ENCODE data around the gene PRM2. TPM values are rescaled to one million over a fixed set of nuclear protein-coding genes. Genes with fewer than 3 reads are reported as not detected.
A peak's percentile ranks its signal among the peaks of the same experiment; 100 is the strongest.

The PRM2 gene
- total RNA-seq, 2 experiments from 2014 or later, result not detected

GRCh38 chr16:11254913-11255736, 21.2 kb downstream of the PRM2 start:
- ChIA-PET CTCF (interaction anchor here (0.7 to 6.8 kb wide), 29 partner anchors 8 to 301 kb away, joined by 3 to 118 read pairs (median 6); no protein-coding TSS in a partner anchor), POLR2A (interaction anchor here (0.7 to 7.4 kb wide), 38 partner anchors 8 to 488 kb away, joined by 3 to 129 read pairs (median 7); partner anchors contain the start of genes LITAF and TXNDC11)
- H3K4me3 Mint-ChIP-seq, result peak overlapping the region; percentile 98
- H3K27me3 Mint-ChIP-seq, result peaks cover 6% of the 10 kb centered on the region
- DNase-seq, result peak; percentile 65
- H3K27ac Mint-ChIP-seq, result peak overlapping the region; percentile 97
- H3K4me1 Mint-ChIP-seq (ENCODE audit: low read depth), result peaks cover 53% of the 10 kb centered on the region
- H3K36me3 Mint-ChIP-seq, result peaks cover 54% of the 10 kb centered on the region
- intact Hi-C loops (cut with micrococcal nuclease), result loop anchor here (5.0 kb wide), 1 partner anchor 78 kb away; no protein-coding TSS in a partner anchor
- H3K9me3 Mint-ChIP-seq, result no peaks in the 10 kb centered on the region

- H3K4me3 Mint-ChIP-seq, result peak overlapping the region; percentile 98
- ChIA-PET POLR2A (interaction anchor here (0.6 to 7.4 kb wide), 31 partner anchors 8 to 332 kb away, joined by 3 to 129 read pairs (median 10); partner anchors contain the start of gene LITAF), CTCF (interaction anchor here (0.6 to 6.8 kb wide), 18 partner anchors 8 to 288 kb away, joined by 3 to 118 read pairs (median 5); no protein-coding TSS in a partner anchor)
- peaks cover 53% of the 10 kb centered on the region for H3K4me1 Mint-ChIP-seq (ENCODE audit: low read depth)
- DNase-seq, result peak; percentile 27
- H3K36me3 Mint-ChIP-seq, result peaks cover 61% of the 10 kb centered on the region
- no peaks in the 10 kb centered on the region for H3K9me3 Mint-ChIP-seq
- H3K27ac Mint-ChIP-seq, result peak overlapping the region; percentile 97
- H3K27me3 Mint-ChIP-seq, result peaks cover 6% of the 10 kb centered on the region
- intact Hi-C loops (cut with micrococcal nuclease), result loop anchor here (1.0 to 5.0 kb wide), 2 partner anchors 77 to 266 kb away; no protein-coding TSS in a partner anchor
Observed at GRCh38 chr16:11253995-11254912, 22.0 kb downstream of the PRM2 start.

GRCh38 chr16:11253009-11253994, 23.0 kb downstream of the PRM2 start:
- Mint-ChIP-seq H3K4me1 (ENCODE audit: low read depth) (peaks cover 50% of the 10 kb centered on the region), H3K36me3 (peaks cover 67% of the 10 kb centered on the region), H3K27ac (peak overlapping the region; percentile 97), H3K27me3 (peaks cover 6% of the 10 kb centered on the region), H3K4me3 (peak overlapping the region; percentile 98), H3K9me3 (no peaks in the 10 kb centered on the region)
- peak; percentile 77 for DNase-seq
- intact Hi-C loops (cut with micrococcal nuclease), result loop anchor here (1.0 to 5.0 kb wide), 2 partner anchors 76 to 265 kb away; no protein-coding TSS in a partner anchor
- ChIA-PET POLR2A (interaction anchor here (0.6 to 7.4 kb wide), 29 partner anchors 10 to 333 kb away, joined by 3 to 129 read pairs (median 9); partner anchors contain the start of gene LITAF), CTCF (interaction anchor here (0.6 to 6.8 kb wide), 17 partner anchors 15 to 289 kb away, joined by 3 to 118 read pairs (median 8); no protein-coding TSS in a partner anchor)

GRCh38 chr16:11252482-11252931, 23.8 kb downstream of the PRM2 start:
- POLR2A ChIA-PET, result interaction anchor here (0.6 to 7.4 kb wide), 29 partner anchors 11 to 295 kb away, joined by 3 to 129 read pairs (median 5); no protein-coding TSS in a partner anchor
- peak; percentile 50 for DNase-seq
- H3K27me3 Mint-ChIP-seq, result peaks cover 6% of the 10 kb centered on the region
- intact Hi-C loops (cut with micrococcal nuclease), result loop anchor here (1.0 to 5.0 kb wide), 8 partner anchors 18 to 288 kb away; no protein-coding TSS in a partner anchor
- H3K4me1 Mint-ChIP-seq (ENCODE audit: low read depth), result peaks cover 51% of the 10 kb centered on the region
- peak overlapping the region; percentile 98 for H3K4me3 Mint-ChIP-seq
- peak overlapping the region; percentile 97 for H3K27ac Mint-ChIP-seq
- H3K9me3 Mint-ChIP-seq, result peaks cover 2% of the 10 kb centered on the region
- CTCF ChIA-PET, result interaction anchor here (0.7 to 3.1 kb wide), 16 partner anchors 14 to 332 kb away, joined by 3 to 29 read pairs (median 4); no protein-coding TSS in a partner anchor
- peaks cover 73% of the 10 kb centered on the region for H3K36me3 Mint-ChIP-seq

GRCh38 chr16:11251525-11252481, 24.5 kb downstream of the PRM2 start:
- intact Hi-C loops (cut with micrococcal nuclease), result loop anchor here (1.0 to 5.0 kb wide), 8 partner anchors 18 to 288 kb away; no protein-coding TSS in a partner anchor
- H3K36me3 Mint-ChIP-seq, result peaks cover 68% of the 10 kb centered on the region
- CTCF ChIA-PET, result interaction anchor here (0.7 to 3.1 kb wide), 17 partner anchors 14 to 333 kb away, joined by 3 to 29 read pairs (median 4); no protein-coding TSS in a partner anchor
- peak overlapping the region; percentile 98 for H3K4me3 Mint-ChIP-seq
- H3K4me1 Mint-ChIP-seq (ENCODE audit: low read depth), result peaks cover 51% of the 10 kb centered on the region
- H3K27ac Mint-ChIP-seq, result peak overlapping the region; percentile 97
- H3K9me3 Mint-ChIP-seq, result peaks cover 2% of the 10 kb centered on the region
- POLR2A ChIA-PET, result interaction anchor here (0.6 to 7.4 kb wide), 34 partner anchors 11 to 311 kb away, joined by 3 to 129 read pairs (median 4); no protein-coding TSS in a partner anchor
- peaks cover 6% of the 10 kb centered on the region for H3K27me3 Mint-ChIP-seq
- peak; percentile 91 for DNase-seq

- DNase-seq, result no peak
- CTCF ChIA-PET, result interaction anchor here (1.2 to 3.1 kb wide), 7 partner anchors 17 to 296 kb away, joined by 3 to 29 read pairs (median 9); no protein-coding TSS in a partner anchor
- Mint-ChIP-seq H3K4me3 (peak overlapping the region; percentile 98), H3K27me3 (peaks cover 6% of the 10 kb centered on the region), H3K9me3 (peaks cover 2% of the 10 kb centered on the region), H3K27ac (peak overlapping the region; percentile 97), H3K4me1 (ENCODE audit: low read depth) (peaks cover 56% of the 10 kb centered on the region), H3K36me3 (peaks cover 65% of the 10 kb centered on the region)
- POLR2A ChIA-PET, result interaction anchor here (0.8 to 7.4 kb wide), 23 partner anchors 10 to 294 kb away, joined by 3 to 129 read pairs (median 7); no protein-coding TSS in a partner anchor
- intact Hi-C loops (cut with micrococcal nuclease), result loop anchor here (5.0 kb wide), 1 partner anchor 74 kb away; no protein-coding TSS in a partner anchor
Observed at GRCh38 chr16:11250786-11251524, 25.3 kb downstream of the PRM2 start.

- DNase-seq, result peak; percentile 48
- ChIA-PET CTCF (interaction anchor here (2.4 to 3.1 kb wide), 2 partner anchors 16 to 285 kb away, joined by 9 to 29 read pairs; no protein-coding TSS in a partner anchor), POLR2A (interaction anchor here (0.7 to 7.4 kb wide), 5 partner anchors 9 to 198 kb away, joined by 3 to 129 read pairs (median 3); no protein-coding TSS in a partner anchor)
- intact Hi-C loops (cut with micrococcal nuclease), result loop anchor here (5.0 kb wide), 1 partner anchor 73 kb away; no protein-coding TSS in a partner anchor
- peaks cover 63% of the 10 kb centered on the region for H3K4me1 Mint-ChIP-seq (ENCODE audit: low read depth)
- peak overlapping the region; percentile 40 for H3K4me3 Mint-ChIP-seq
- peaks cover 2% of the 10 kb centered on the region for H3K9me3 Mint-ChIP-seq
- peak overlapping the region; percentile 72 for H3K27ac Mint-ChIP-seq
- H3K27me3 Mint-ChIP-seq, result peaks cover 6% of the 10 kb centered on the region
- H3K36me3 Mint-ChIP-seq, result peaks cover 61% of the 10 kb centered on the region
Observed at GRCh38 chr16:11250091-11250785, 26.0 kb downstream of the PRM2 start.
